Midbrain (tissue), 1 donor: ENCODE results near the gene AMY1C.
"Not testable (repeated sequence)": the region's sequence is repeated elsewhere in the genome, so short reads cannot be mapped to it uniquely, and the experiment has no call there.

ENCODE experiments used
- DNase-seq: peaks from one replicate; lab custom pipeline; 2025; lab: John Stamatoyannopoulos, UW

Gene AMY1C

GRCh38 chr1:103749598-103749997 lies at the start of gene AMY1C:
Gene AMY1C, plus strand, starts transcription at chr1:103749898. Its CDS starts 572 bp downstream, at chr1:103750470.
- not testable (repeated sequence) for DNase-seq

GRCh38 chr1:103700669-103701068 lies 49.0 kb upstream of the AMY1C start:
- DNase-seq, result not testable (repeated sequence)

- not testable (repeated sequence) for DNase-seq
Measured at GRCh38 chr1:103701256-103701655, 48.4 kb upstream of the AMY1C start.

- DNase-seq, result not testable (repeated sequence)
Measured at GRCh38 chr1:103707670-103708069, 42.0 kb upstream of the AMY1C start.

GRCh38 chr1:103710381-103710780 lies 39.3 kb upstream of the AMY1C start:
- DNase-seq, result not testable (repeated sequence)

GRCh38 chr1:103717404-103717803 lies 32.3 kb upstream of the AMY1C start:
- not testable (repeated sequence) for DNase-seq

- not testable (repeated sequence) for DNase-seq
Measured at GRCh38 chr1:103721473-103721872, 28.2 kb upstream of the AMY1C start.

- not testable (repeated sequence) for DNase-seq
Measured at GRCh38 chr1:103735334-103735733, 14.4 kb upstream of the AMY1C start.

GRCh38 chr1:103738031-103738430 lies 11.7 kb upstream of the AMY1C start:
- not testable (repeated sequence) for DNase-seq

- DNase-seq, result not testable (repeated sequence)
Measured at GRCh38 chr1:103744449-103744848, 5.2 kb upstream of the AMY1C start.

- not testable (repeated sequence) for DNase-seq
Measured at GRCh38 chr1:103745040-103745439, 4.7 kb upstream of the AMY1C start.

GRCh38 chr1:103748273-103748672 lies 1.4 kb upstream of the AMY1C start:
- DNase-seq, result not testable (repeated sequence)

- DNase-seq, result no peak
Measured at GRCh38 chr1:103761896-103762295, 12.2 kb downstream of the AMY1C start.

GRCh38 chr1:103779932-103780331 lies 30.2 kb downstream of the AMY1C start:
- DNase-seq, result no peak

- no peak for DNase-seq
Measured at GRCh38 chr1:103783944-103784377, 34.3 kb downstream of the AMY1C start.

GRCh38 chr1:103788377-103788776 lies 38.7 kb downstream of the AMY1C start:
- DNase-seq, result peak; percentile 12

GRCh38 chr1:103790172-103790571 lies 40.5 kb downstream of the AMY1C start:
- DNase-seq, result no peak
